ENCODE data around the gene SLIT2.
A peak's percentile ranks its signal among the peaks of the same experiment; 100 is the strongest.

Gene SLIT2, protein sequence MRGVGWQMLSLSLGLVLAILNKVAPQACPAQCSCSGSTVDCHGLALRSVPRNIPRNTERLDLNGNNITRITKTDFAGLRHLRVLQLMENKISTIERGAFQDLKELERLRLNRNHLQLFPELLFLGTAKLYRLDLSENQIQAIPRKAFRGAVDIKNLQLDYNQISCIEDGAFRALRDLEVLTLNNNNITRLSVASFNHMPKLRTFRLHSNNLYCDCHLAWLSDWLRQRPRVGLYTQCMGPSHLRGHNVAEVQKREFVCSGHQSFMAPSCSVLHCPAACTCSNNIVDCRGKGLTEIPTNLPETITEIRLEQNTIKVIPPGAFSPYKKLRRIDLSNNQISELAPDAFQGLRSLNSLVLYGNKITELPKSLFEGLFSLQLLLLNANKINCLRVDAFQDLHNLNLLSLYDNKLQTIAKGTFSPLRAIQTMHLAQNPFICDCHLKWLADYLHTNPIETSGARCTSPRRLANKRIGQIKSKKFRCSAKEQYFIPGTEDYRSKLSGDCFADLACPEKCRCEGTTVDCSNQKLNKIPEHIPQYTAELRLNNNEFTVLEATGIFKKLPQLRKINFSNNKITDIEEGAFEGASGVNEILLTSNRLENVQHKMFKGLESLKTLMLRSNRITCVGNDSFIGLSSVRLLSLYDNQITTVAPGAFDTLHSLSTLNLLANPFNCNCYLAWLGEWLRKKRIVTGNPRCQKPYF (N-terminal part only)

DNA sequence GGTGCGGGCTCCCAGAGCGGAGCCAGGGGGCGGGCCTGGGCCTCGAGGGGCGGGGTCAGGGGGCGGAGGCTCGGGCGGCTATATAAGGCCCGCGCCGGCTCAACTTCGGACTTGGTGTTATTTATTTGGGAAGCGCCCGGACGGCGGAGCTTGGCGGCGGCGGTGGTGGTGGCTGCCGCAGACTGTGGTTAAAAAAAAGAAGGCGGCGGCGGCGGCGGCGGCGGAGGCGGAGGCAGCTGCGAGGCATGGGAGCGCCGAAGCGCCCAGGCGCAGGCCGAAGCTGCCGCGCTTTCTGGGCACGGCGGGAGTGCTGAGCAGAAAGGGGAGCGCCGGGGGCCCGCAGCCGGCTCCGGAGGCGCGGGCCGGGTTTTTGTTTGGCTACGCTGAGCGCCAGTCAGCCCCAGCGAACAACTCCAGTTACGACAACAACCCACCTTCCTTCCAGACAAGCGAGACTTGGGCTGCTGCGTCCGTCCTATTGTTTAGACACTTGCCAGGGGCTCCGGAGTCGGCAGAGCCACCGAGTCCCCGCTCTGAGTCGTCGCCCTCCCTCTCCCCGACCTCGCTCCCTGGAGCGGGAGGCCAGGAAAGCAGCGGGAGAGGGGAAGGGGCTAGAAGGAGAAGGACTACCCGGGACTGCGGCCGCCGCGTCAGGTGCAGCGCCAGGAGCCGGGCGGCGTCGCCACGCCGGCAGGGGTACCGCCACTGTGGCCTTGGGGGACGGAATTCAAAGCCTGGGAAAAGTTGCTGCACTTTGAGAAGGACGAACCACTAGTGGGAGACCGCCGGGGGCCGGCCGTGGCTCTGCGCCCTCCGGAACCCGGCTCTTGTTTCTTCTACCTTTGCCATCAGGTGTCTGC lies at the start of gene SLIT2:
TSS of gene SLIT2 (plus strand) at position 110 of the 860 bp plus-strand sequence. CDS start 1,911 bp downstream, outside the sequence.
- DNase-seq, result peak; percentile 91

DNA sequence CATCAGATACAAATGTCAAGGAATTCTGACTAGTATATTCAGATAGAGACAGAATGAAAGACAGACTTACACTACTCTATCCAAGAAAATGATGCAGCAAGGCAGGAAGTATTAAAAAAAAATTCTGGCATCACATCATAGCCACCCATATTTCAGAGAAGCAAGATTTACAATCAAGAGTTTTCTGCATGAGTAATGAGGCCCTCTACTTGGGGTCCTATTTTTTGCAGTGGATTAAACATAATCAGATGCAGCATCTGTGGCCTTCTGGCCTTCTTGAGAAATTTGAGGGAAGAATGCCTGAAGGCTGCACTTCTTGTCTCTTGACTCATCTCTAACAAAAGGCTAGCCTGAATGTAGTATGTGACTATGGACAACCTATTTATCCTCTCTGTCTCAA lies 48.2 kb upstream of the SLIT2 start:
- no peak for DNase-seq

DNA sequence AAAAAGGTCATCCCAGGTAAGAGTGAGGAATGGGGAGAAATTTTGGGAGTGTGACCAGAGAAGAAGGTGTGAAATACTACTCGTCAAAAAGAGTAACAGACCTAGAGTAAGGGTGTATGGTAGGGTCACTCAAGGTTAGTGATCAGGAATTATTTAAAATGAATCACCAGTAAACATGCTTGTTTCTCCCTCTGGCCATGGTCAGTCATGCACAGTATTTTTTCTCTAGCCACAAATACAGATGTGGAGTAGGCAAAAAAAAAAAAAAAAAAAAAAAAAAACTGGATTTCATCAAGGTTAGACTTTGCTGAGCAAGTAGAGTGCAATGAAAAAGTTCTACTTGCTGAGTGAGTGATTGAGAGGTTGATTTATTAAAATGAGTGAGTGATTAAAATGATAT lies 34.2 kb upstream of the SLIT2 start:
- no peak for DNase-seq

DNA sequence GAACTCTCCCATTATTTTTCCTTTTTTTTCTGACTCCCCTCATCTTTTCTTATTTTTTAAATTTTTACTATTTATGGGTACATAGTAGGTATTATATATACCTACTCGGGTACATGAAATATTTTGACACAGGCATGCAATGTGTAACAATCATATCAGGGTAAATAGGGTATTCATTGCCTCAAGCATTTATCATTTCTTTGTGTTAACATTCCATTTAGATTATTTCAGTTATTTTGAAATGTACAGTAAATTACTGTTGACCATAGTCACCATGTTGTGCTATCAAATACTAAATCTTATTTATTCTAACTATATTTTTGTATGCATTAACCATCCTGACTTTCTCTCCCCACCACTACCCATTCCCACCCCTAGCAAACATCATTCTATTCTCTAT lies 33.8 kb upstream of the SLIT2 start:
- DNase-seq, result no peak

DNA sequence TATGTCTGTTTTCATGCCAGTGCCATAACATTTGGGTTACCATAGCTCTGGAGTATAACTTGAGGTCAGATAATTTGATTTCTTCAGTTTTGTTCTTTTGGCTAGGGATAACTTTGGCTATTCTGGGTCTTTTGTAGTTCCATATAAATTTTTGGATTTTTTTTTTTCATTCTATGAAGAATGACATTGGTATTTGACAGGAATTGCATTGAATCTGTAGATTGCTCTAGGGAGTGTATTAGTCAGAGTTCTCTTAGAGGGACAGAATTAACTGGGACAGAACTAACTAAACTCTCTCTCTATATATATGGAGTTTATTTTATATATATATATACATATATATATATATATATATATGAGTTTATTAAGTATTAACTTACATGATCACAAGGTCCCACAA lies 32.2 kb upstream of the SLIT2 start:
- DNase-seq, result no peak

DNA sequence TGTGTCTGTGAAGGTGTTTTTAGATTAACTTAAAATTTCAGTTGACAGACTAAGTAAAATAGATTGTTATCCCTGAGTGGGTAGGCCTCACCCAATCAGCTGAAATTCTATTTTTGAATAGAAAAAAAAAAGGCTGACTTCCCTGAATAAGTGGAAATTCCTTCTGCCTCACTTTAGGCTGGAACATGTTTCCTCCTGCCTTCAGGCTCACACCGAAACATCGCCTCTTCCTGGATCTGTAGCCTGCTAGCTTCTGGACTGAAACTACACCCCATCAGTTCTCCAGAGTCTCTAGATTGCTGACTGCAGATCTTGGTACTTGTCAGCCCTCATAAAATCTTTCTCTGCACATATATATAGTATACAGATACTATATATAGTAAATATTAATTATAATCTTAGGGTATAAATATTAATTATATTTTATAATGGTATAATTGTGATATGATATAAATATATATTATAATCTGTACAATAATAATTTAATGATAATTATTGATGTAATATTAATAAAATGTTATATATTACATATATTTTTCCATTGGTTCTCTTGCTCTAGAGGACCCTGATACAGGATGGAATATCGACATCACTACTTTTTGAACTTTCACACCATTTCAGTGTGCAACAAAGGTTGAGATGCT lies 13.7 kb upstream of the SLIT2 start:
- no peak for DNase-seq

DNA sequence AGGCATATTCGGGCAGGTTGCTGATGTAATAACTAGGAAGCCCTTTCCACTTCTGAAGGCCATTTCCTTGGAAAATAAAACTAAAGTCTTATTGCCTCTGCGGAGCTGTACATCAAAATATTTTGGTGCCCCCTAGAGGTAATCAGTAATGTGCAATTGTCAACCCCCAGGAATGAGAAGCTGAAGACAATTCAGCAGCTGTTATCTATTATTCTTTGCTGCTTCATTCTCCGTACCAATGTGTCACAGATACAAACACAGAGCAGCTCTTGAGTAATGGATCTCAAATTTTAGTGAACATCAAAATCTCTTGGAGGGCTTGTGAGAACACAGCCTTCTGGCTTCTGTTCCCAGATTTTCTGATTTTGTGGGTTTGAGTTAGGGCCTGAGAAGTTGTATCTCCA lies 3.5 kb upstream of the SLIT2 start:
- DNase-seq, result no peak

DNA sequence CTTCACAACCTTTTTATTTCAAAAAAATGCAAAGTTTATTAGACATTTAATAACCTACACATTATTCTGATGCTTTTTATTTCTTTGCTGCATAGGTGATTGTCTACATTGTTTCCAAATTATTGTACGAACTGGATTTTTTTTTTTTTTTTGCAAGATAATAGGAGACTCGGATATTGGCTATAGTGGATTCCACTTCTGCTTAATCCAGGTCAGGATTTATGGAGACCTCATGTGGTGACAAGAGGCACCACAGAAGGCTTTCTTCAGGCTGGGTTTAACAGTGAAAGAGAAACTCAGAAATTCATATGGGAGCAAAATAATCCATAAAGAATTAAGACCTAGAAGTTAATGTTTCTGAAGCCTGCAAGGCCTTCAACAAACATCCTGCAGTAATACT lies 2.4 kb upstream of the SLIT2 start:
- DNase-seq, result no peak

DNA sequence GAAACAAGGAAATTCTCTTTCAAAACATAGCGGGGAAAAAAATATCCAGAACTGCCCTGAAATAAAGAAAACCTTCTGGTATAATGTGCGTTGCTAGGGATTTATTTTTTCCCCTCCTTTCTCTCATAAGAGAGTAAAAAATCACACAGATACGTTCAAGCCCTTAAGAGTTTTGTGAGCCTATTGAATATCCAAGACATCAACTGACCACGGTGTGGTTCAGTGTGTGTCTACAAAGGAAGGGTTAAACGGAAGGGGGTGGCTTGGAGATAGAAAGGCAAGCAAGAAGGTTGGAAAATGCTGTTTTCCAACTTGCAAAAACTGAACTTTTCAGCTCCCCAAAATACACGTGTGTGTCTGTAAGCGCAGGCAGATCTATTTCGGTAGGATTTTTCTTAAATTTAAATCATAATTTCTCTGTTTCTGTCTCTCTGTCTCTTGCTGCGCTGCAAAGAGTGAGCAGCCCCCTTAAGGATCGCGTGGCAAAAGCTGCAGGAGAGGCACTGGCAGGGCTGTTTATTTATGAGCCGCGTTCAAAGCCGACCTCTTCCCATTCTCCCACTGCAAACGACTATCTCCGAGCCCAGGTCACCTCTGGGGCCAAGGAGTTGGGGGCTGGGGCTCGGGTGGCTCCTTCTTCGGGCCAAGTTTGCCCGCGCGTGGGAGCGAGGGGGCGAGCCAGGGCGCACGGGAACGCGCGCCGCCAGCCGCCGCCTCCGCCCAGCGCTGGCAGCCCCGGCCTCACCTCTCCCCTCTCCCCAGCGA lies 492 bp upstream of the SLIT2 start:
- DNase-seq, result no peak

DNA sequence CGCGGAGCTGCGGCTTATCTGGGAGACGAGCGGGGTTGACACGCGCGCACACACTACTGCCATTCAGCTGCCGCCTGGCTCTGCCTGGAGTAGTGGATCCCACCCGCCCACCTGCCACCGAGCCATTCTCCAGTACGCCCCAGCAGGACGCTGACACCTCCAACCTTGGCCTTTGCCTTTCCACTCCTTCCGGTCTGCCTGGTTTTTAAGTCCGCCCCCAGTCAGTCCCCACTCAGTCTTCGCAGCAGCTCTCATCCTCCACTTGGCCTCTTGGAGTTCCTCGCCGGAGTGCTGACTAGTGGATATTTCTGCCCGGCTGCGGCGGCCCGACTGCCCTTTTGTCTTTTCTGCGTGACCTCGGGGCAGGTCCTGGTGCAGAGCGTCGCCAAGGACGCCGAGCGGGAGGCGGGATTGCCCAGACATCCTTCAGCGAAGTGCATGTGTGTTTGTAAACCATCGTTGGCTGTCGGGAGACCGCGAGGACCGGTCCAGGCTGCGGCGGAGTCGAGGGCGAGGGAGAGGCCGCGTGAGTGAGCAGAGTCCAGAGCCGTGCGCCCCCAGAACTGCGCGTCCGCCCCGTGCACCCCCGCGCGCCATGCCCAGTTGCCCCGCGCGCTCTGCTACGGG lies 1.1 kb downstream of the SLIT2 start:
- peak; percentile 49 for DNase-seq

DNA sequence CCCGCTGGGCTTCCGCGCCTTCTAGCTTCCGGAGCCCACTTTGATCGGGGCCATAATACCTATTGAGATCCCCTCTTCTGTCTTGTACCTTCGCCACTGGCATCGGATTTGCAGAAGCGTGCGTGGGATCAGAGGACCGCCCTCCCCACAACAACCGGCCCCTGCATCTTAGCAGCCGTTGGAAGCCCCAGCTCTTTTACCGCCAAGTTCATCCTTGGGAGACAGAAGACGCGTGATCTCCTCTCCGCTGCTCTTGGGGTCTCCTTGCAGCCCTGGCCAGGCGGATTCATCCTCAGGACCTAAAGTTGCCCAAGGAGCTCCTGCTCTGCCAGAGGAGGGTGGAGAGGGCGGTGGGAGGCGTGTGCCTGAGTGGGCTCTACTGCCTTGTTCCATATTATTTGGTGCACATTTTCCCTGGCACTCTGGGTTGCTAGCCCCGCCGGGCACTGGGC lies 1.6 kb downstream of the SLIT2 start:
- DNase-seq, result no peak

DNA sequence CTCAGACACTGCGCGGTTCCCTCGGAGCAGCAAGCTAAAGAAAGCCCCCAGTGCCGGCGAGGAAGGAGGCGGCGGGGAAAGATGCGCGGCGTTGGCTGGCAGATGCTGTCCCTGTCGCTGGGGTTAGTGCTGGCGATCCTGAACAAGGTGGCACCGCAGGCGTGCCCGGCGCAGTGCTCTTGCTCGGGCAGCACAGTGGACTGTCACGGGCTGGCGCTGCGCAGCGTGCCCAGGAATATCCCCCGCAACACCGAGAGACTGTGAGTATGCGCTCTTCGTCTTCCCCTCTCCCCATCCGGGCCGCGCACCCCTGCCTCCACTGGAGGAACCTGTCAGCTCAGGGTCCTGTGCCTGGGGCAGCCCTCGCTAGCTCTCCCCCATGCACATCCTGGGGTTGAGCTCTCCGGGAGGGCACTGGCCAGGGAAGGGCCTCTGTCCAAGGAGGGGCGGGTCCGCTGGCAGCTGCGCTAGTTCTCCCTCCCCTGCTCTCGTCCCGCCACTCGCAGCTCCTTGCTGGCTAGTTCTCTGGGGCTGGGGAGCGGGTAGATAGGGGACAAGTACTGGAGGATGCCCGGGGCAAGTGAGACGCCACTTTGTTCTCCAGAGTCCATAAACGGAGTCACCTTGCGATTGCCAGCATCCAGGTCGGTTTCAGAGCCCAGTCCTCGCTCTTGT lies 2.2 kb downstream of the SLIT2 start:
- DNase-seq, result peak; percentile 67

DNA sequence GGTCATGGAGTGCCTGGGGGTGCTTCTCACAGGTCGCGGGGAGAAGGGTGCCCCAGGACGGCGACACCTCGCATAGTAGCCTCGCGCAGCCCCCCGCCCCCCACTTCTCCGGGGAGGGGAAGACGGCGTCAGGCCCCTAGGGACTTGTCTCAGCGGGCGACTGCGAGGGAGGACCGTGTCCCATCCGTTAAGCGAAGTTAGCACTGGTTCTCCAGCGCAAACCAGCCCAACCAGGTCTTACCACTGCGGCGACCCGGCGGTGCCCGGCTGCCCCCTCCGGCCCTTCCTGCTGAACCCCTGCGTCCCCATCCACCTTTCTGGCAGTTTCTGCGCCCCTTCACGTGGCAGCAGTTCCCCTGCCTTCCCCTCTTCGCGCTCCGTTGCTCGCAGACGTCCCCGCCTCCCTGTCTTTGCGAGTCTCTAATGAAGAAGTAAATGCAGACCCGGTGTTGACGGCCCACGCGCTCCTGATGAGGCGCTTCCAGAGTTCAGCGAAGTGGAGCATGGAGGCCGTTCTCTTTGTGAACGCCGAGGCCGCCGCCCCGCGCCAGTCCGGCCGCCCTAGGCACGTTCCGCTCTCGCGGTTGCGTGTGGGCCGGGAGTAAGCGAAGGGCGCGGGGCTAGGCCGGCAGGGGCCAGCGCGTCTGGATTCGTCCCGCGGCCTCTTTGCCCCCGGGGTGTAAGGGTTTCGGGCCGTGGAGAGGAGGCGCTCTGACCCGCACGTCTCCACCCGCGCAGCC lies 3.0 kb downstream of the SLIT2 start:
- peak; percentile 58 for DNase-seq

DNA sequence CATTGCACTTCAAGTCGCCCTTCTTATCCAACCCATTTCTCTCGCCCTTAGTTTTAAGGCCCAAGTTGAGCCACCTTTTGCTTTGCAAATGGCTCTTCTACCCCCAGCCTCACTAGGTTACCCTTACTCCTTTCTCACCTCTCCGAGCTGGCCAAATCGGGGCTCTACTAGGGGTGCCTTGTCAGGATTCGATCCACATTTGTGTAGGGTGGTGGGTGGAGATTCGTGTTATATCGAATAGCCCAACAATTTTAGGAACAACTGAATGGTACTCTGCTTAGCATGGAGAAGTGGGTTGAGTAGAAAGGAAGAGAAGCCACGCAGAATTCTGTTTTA lies 3.5 kb downstream of the SLIT2 start:
- no peak for DNase-seq

DNA sequence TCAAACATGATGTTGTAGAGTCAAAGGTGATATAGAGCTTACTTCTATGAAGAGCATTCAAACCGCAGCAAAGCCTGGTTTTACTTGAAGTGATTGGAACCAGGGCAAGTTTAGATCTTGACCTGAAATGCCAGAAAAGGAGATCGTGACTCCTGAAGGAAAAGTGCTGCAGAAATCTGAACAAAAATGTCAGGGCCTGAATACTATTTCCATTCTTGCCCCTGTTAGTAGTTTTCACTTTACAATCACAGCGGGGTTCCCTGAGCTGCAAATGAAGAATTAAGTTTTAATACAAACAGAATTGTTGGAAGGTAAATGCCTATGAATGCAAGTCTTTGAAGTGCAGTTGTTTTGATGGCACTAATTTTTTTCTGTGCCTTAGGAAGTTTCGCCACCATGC lies 4.1 kb downstream of the SLIT2 start:
- no peak for DNase-seq

DNA sequence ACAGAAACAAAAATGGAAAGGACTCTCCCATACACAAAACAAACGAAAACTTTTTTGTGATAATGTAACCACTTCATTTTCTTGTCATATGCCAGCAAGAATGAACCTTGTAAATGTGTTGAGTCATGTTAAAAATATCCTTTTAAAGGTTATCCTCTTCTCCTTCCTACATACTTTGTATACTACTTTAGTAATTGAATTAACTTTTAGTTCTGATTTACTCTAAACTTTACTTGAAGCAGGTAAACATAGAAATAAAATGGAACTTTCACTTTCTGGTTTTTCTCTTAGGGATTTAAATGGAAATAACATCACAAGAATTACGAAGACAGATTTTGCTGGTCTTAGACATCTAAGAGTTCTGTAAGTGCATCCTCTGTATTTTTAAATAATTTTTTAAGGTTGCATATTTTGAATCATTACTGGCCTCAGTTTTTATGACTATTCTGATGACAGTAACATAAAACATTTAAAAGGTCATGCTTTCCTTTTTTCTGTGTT lies 4.7 kb downstream of the SLIT2 start:
- no peak for DNase-seq

DNA sequence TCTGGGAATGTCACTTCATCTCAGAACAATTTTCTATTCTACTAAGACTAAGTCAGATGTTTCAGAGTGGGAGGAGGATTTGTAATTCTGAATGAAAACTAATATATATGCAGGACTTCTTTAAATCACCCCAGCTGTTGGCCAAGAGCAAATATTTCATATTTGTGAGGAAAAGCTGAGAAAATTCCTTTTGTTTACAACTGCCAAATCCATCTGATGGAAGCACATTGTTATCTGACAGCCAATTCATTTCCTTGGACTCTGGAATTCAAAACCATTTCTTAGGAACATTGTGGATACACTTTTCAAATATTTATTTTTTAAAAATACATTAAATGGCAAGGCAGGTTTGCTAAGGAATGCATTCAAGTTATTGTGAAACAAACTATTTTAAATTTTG lies 8.0 kb downstream of the SLIT2 start:
- DNase-seq, result no peak

DNA sequence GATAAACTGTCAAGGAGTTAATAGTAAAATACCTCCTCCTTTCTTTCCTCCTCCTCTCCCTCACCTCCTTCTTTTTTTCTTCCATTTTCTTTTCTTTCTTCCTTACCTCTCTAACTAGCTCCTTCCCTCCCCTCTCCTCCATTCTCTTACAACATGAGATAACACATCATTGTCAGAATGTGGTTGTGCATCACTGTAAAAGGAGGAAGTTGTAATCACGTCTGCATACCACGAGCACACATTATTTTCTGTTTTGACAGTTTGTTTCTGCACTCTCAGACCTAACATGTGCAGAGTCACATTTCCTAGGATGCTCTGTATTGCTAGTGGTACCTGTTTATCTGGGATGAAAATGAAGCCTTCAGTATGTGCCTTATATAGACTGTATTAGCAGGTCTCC lies 9.1 kb downstream of the SLIT2 start:
- DNase-seq, result no peak

DNA sequence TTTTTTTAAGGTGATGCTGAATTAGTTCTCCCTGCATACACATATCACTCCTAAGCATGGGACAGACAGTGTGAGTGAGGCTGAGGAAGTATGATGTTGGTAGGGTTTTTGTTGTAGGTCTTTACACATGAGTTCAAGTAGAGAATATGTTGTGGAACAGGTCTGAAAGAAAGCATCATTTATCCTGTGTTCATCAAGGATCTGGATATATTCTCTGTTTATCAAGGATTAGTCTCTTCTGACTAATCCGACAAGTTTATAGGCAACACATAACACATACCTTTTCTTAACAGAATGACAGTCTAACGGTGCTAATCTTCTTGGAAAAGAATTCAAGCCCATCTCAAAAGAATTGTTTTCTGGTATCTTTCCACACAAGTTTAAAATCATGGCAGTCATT lies 10.5 kb downstream of the SLIT2 start:
- no peak for DNase-seq

DNA sequence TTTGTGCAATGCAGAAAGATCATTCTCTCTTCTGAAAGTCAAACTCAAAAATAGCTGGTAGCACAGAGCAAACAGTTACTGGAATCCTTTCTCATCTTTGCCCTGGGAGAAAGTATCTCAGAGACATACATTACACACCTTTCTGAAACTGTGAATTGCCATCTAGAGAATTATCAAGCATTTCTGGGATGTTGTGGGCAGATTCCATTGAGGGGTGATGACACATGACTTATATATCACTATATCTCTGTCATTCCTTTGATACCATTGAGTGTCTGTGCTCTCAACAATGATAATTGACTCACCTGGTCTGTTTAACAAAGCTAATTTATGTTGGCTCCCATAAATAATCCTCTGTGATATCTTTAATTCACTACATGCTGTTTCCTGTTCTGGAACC lies 13.0 kb downstream of the SLIT2 start:
- DNase-seq, result no peak
